ENCODE data around the gene FAM124A. TPM values are rescaled to one million over a fixed set of nuclear protein-coding genes. Genes with fewer than 3 reads are reported as not detected.
"Not testable (repeated sequence)": the region's sequence is repeated elsewhere in the genome, so short reads cannot be mapped to it uniquely, and the experiment has no call there.

FAM124A gene
- total and polyA plus RNA-seq, 2 experiments from 2014 or later = 37.7 to 109 TPM

DNA sequence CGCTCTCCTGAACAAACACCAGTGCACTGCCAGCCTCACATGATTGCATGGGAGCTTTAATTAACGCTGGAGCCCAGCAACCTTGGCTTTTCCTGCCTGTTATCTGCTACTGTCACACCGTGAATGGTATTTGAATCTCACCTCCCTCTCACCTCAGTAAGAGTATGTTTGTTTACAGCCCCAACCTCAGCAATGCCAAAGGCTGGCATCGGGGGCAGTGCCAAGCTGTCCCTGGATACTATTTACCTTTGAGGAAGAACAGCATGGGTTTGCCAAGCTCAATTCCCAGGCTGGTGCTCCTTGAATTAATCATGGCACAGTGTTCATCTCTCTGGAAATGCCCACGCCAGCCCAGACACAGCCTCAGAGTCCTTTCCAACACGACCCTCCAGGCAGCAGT is 60.1 kb downstream of the FAM124A start:
- Mint-ChIP-seq H3K27me3 (ENCODE audit: insufficient read depth, low read depth, poor library complexity) (peaks cover 16% of the 10 kb centered on the region), H3K4me1 (peaks cover 59% of the 10 kb centered on the region), H3K4me3 (no peak overlapping the region), H3K36me3 (ENCODE audit: low read depth) (peaks cover 42% of the 10 kb centered on the region), H3K27ac (no peak overlapping the region), H3K9me3 (no peaks in the 10 kb centered on the region)
- TF ChIP-seq EZH2 (IDR thresholded peaks at IDR 0.05; ENCODE audit: low read depth, unreplicated experiment) = no peak
- TF ChIP-seq EZH2phosphoT487 (IDR thresholded peaks at IDR 0.05; ENCODE audit: unreplicated experiment) = no peak
- no peak for TF ChIP-seq NANOG (IDR thresholded peaks at IDR 0.05; ENCODE audit: borderline replicate concordance)
- ATAC-seq = no peak
- peaks cover 29% of the 10 kb centered on the region for H3K36me3 ChIP-seq (ENCODE audit: insufficient read depth)
- no peaks in the 10 kb centered on the region for H3K27me3 ChIP-seq (ENCODE audit: insufficient read depth)
- H4K20me1 ChIP-seq (replicated peaks; ENCODE audit: insufficient read depth) = peaks cover 6% of the 10 kb centered on the region; the same call in 1 of the 2 replicates
- no peak overlapping the region for H3K27ac ChIP-seq (ENCODE audit: low read depth)
- DNase-seq (ENCODE audit: low spot score) = no peak
- no peaks in the 10 kb centered on the region for H3K79me2 ChIP-seq (replicated peaks; ENCODE audit: insufficient read depth)
- no peaks in the 10 kb centered on the region for H3K9me2 ChIP-seq (ENCODE audit: insufficient read depth)
- H3K4me2 ChIP-seq = no peak overlapping the region
- H2AFZ ChIP-seq = no peak overlapping the region
- peaks cover 35% of the 10 kb centered on the region for H3K4me1 ChIP-seq (ENCODE audit: insufficient read depth)
- peaks cover 12% of the 10 kb centered on the region; the same call in 1 of the 2 replicates for H3F3A ChIP-seq (replicated peaks; ENCODE audit: low read depth)
- H3K4me3 ChIP-seq = no peak overlapping the region

DNA sequence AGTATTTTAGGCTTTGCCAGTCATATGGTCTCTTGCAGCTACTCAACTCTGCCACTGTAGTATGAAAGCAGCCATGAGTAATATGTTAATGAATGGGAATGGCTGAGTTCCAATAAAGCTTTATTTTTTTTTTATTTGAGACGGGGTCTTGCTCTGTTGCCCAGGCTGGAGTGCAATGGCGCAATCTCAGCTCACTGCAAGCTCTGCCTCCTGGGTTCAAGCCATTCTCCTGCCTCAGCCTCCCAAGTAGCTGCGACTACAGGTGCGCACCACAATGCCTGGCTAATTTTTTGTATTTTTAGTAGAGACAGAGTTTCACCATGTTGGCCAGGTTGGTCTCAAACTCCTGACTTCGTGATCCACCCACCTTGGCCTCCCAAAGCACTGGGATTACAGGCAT is 60.7 kb downstream of the FAM124A start:
- H3K4me3 ChIP-seq; H3K27me3 ChIP-seq (ENCODE audit: insufficient read depth); H3K9me2 ChIP-seq (ENCODE audit: insufficient read depth); ATAC-seq; H4K20me1 ChIP-seq (replicated peaks; ENCODE audit: insufficient read depth); H3K27ac ChIP-seq (ENCODE audit: low read depth); H3K79me2 ChIP-seq (replicated peaks; ENCODE audit: insufficient read depth); H3K27ac Mint-ChIP-seq; H3K9me3 Mint-ChIP-seq; H3K4me3 Mint-ChIP-seq; DNase-seq (ENCODE audit: low spot score); H2AFZ ChIP-seq; H3K4me2 ChIP-seq: not testable (repeated sequence)
- Mint-ChIP-seq H3K4me1 (peaks cover 62% of the 10 kb centered on the region), H3K36me3 (ENCODE audit: low read depth) (peaks cover 42% of the 10 kb centered on the region), H3K27me3 (ENCODE audit: insufficient read depth, low read depth, poor library complexity) (peaks cover 16% of the 10 kb centered on the region)
- peaks cover 12% of the 10 kb centered on the region for H3F3A ChIP-seq (replicated peaks; ENCODE audit: low read depth)
- peaks cover 29% of the 10 kb centered on the region for H3K36me3 ChIP-seq (ENCODE audit: insufficient read depth)
- H3K4me1 ChIP-seq (ENCODE audit: insufficient read depth) = peaks cover 33% of the 10 kb centered on the region

DNA sequence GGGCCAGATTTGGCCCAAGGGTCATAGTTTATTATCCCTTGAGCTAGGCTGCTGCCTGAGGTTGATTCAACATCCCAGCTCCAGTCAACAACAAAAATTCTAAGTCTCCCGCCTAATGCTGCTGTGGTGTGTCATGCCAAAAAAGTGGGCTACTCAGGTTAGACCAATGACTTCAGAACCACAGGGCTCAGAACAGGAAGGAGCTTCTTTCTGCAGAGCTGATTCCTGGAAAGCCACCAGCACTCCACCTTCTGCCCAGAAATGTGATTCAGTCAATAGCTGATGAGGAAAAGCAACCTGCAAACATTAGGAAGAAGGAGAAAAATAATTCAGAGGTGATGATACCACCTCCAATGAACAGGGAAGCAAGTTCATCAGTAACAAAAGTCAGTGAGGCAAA is 61.2 kb downstream of the FAM124A start:
- H3F3A ChIP-seq (replicated peaks; ENCODE audit: low read depth) = peaks cover 12% of the 10 kb centered on the region
- no peak overlapping the region for H3K4me3 ChIP-seq
- Mint-ChIP-seq H3K4me1 (peaks cover 57% of the 10 kb centered on the region), H3K4me3 (no peak overlapping the region), H3K36me3 (ENCODE audit: low read depth) (peaks cover 40% of the 10 kb centered on the region), H3K27ac (no peak overlapping the region), H3K9me3 (no peaks in the 10 kb centered on the region), H3K27me3 (ENCODE audit: insufficient read depth, low read depth, poor library complexity) (peaks cover 16% of the 10 kb centered on the region)
- H2AFZ ChIP-seq = no peak overlapping the region
- no peak overlapping the region for H3K4me2 ChIP-seq
- peaks cover 28% of the 10 kb centered on the region for H3K4me1 ChIP-seq (ENCODE audit: insufficient read depth)
- DNase-seq (ENCODE audit: low spot score) (no peak), ATAC-seq (no peak)
- H3K27me3 ChIP-seq (ENCODE audit: insufficient read depth) = no peaks in the 10 kb centered on the region
- no peaks in the 10 kb centered on the region for H3K9me2 ChIP-seq (ENCODE audit: insufficient read depth)
- H3K36me3 ChIP-seq (ENCODE audit: insufficient read depth) = peaks cover 29% of the 10 kb centered on the region
- H3K27ac ChIP-seq (ENCODE audit: low read depth) = 0 out of 2 replicates have a peak overlapping the region, but pooled peaks have one; percentile 39
- peaks cover 6% of the 10 kb centered on the region; the same call in 1 of the 2 replicates for H4K20me1 ChIP-seq (replicated peaks; ENCODE audit: insufficient read depth)
- H3K79me2 ChIP-seq (replicated peaks; ENCODE audit: insufficient read depth) = no peaks in the 10 kb centered on the region
- TF ChIP-seq CREB1 (CRISPR knock-in tag; IDR thresholded peaks at IDR 0.05; ENCODE audit: low read depth) (no peak), STAT1 (IDR thresholded peaks at IDR 0.05; ENCODE audit: unreplicated experiment) (no peak), ZNF114 (CRISPR knock-in tag; IDR thresholded peaks at IDR 0.05) (no peak), EZH2phosphoT487 (IDR thresholded peaks at IDR 0.05; ENCODE audit: unreplicated experiment) (no peak), POLR2AphosphoS5 (IDR thresholded peaks at IDR 0.05; ENCODE audit: low read depth) (no peak)
- TF ChIP-seq, protein P1, sequence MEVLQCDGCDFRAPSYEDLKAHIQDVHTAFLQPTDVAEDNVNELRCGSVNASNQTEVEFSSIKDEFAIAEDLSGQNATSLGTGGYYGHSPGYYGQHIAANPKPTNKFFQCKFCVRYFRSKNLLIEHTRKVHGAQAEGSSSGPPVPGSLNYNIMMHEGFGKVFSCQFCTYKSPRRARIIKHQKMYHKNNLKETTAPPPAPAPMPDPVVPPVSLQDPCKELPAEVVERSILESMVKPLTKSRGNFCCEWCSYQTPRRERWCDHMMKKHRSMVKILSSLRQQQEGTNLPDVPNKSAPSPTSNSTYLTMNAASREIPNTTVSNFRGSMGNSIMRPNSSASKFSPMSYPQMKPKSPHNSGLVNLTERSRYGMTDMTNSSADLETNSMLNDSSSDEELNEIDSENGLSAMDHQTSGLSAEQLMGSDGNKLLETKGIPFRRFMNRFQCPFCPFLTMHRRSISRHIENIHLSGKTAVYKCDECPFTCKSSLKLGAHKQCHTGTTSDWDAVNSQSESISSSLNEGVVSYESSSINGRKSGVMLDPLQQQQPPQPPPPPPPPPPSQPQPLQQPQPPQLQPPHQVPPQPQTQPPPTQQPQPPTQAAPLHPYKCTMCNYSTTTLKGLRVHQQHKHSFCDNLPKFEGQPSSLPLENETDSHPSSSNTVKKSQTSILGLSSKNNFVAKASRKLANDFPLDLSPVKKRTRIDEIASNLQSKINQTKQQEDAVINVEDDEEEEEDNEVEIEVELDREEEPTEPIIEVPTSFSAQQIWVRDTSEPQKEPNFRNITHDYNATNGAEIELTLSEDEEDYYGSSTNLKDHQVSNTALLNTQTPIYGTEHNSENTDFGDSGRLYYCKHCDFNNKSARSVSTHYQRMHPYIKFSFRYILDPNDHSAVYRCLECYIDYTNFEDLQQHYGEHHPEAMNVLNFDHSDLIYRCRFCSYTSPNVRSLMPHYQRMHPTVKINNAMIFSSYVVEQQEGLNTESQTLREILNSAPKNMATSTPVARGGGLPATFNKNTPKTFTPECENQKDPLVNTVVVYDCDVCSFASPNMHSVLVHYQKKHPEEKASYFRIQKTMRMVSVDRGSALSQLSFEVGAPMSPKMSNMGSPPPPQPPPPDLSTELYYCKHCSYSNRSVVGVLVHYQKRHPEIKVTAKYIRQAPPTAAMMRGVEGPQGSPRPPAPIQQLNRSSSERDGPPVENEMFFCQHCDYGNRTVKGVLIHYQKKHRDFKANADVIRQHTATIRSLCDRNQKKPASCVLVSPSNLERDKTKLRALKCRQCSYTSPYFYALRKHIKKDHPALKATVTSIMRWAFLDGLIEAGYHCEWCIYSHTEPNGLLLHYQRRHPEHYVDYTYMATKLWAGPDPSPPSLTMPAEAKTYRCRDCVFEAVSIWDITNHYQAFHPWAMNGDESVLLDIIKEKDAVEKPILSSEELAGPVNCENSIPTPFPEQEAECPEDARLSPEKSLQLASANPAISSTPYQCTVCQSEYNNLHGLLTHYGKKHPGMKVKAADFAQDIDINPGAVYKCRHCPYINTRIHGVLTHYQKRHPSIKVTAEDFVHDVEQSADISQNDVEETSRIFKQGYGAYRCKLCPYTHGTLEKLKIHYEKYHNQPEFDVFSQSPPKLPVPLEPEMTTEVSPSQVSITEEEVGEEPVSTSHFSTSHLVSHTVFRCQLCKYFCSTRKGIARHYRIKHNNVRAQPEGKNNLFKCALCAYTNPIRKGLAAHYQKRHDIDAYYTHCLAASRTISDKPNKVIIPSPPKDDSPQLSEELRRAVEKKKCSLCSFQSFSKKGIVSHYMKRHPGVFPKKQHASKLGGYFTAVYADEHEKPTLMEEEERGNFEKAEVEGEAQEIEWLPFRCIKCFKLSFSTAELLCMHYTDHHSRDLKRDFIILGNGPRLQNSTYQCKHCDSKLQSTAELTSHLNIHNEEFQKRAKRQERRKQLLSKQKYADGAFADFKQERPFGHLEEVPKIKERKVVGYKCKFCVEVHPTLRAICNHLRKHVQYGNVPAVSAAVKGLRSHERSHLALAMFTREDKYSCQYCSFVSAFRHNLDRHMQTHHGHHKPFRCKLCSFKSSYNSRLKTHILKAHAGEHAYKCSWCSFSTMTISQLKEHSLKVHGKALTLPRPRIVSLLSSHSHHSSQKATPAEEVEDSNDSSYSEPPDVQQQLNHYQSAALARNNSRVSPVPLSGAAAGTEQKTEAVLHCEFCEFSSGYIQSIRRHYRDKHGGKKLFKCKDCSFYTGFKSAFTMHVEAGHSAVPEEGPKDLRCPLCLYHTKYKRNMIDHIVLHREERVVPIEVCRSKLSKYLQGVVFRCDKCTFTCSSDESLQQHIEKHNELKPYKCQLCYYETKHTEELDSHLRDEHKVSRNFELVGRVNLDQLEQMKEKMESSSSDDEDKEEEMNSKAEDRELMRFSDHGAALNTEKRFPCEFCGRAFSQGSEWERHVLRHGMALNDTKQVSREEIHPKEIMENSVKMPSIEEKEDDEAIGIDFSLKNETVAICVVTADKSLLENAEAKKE (CRISPR knock-in tag; IDR thresholded peaks at IDR 0.05) = no peak
- TF ChIP-seq, protein P2, sequence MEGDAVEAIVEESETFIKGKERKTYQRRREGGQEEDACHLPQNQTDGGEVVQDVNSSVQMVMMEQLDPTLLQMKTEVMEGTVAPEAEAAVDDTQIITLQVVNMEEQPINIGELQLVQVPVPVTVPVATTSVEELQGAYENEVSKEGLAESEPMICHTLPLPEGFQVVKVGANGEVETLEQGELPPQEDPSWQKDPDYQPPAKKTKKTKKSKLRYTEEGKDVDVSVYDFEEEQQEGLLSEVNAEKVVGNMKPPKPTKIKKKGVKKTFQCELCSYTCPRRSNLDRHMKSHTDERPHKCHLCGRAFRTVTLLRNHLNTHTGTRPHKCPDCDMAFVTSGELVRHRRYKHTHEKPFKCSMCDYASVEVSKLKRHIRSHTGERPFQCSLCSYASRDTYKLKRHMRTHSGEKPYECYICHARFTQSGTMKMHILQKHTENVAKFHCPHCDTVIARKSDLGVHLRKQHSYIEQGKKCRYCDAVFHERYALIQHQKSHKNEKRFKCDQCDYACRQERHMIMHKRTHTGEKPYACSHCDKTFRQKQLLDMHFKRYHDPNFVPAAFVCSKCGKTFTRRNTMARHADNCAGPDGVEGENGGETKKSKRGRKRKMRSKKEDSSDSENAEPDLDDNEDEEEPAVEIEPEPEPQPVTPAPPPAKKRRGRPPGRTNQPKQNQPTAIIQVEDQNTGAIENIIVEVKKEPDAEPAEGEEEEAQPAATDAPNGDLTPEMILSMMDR (conservative IDR thresholded peaks at IDR 0.05; ENCODE audit: low read depth in 2 of 2) = no peak
